HepG2 (cell line): ENCODE measurements around the gene NFKBIL1. TPM values are rescaled to one million over a fixed set of nuclear protein-coding genes. Genes with fewer than 3 reads are reported as not detected.

ENCODE experiments used
- ATAC-seq: fragments of 200-7000 bp; cut with Tn5 transposase; 3 replicates; pipeline ENCODE4 v1.9.1; 2020; ENCODE audit warnings: mild to moderate bottlenecking, moderate library complexity
- BruUV-seq: library from RNA; stranded (reverse); fragments of 400-500 nt; replicated peaks from 2 replicates; lab custom pipeline; 2021; lab: Mats Ljungman, UMichigan
- CTCF ChIA-PET: fragments of 300-600 bp; formaldehyde crosslinking; extraction: SDS; loops from one replicate; lab custom pipeline; 2021; ENCODE audit warnings: low total read pairs, inconsistent platforms, low intra/inter-chr PET ratio; lab: Yijun Ruan, JAX
- POLR2A ChIA-PET: fragments of 350-600 bp; sonication (Branson Sonifier 250); formaldehyde crosslinking; loops from one replicate; lab custom pipeline; 2020; ENCODE audit warnings: antibody characterized with exemption, inconsistent platforms; lab: Yijun Ruan, JAX
- DNase-seq: peaks from one replicate; pipeline ENCODE4 v3.0.0-alpha.2; 2015; ENCODE audit warnings: low spot score
- FAIRE-seq: peaks from 3 replicates; lab custom pipeline; 2011; peaks lifted over from hg19 to GRCh38; lab: Jason Lieb, UNC
- H2AFZ ChIP-seq: one replicate; pipeline ENCODE4 v1.6.1; 2011; ENCODE audit warnings: low read length, inconsistent platforms
- H3K27ac ChIP-seq: fragments of 300-600 bp; 3 replicates; pipeline ENCODE4 v1.8.0; 2011; ENCODE audit warnings: mixed run types, mild to moderate bottlenecking, mixed read lengths, low read length, inconsistent platforms; ENCODE audit not compliant: insufficient read depth; ENCODE audit errors: extremely low read length
- H3K27me3 ChIP-seq, 2 experiments: fragments of 200-600 bp in 1 of 2; 2 replicates in 1 of 2; 3 replicates in 1 of 2; pipeline versions ENCODE4 v1.6.0 to v1.8.0; 2011; ENCODE audit warnings: low read length in 2 of 2, mild to moderate bottlenecking in 2 of 2, moderate library complexity in 2 of 2, inconsistent platforms in 1 of 2; ENCODE audit not compliant: insufficient read depth in 2 of 2, control insufficient read depth in 1 of 2
- H3K36me3 ChIP-seq, 2 experiments: fragments of 200-600 bp in 1 of 2; replicated peaks in 1 of 2; 2 replicates in 1 of 2; 3 replicates in 1 of 2; pipeline versions ENCODE4 v1.5.1 to v1.8.0; 2011; ENCODE audit warnings: low read length in 2 of 2, inconsistent platforms in 1 of 2; ENCODE audit not compliant: insufficient read depth in 2 of 2, control insufficient read depth in 1 of 2
- H3K4me1 ChIP-seq: 2 replicates; pipeline ENCODE4 v1.5.1; 2012; ENCODE audit warnings: low read length, inconsistent platforms; ENCODE audit not compliant: insufficient read depth
- H3K4me2 ChIP-seq: 2 replicates; pipeline ENCODE4 v1.6.0; 2011; ENCODE audit warnings: low read depth, low read length, inconsistent platforms
- H3K4me3 ChIP-seq, 3 experiments: fragments of 200-600 bp in 1 of 3; sonication (generic), shearing (Covaris generic) in 1 of 3; replicated peaks in 1 of 3; 2 replicates each; pipeline ENCODE4 v1.5.1; 2011 to 2016; ENCODE audit warnings: low read length in 3 of 3, inconsistent platforms in 2 of 3, low read depth in 2 of 3, mild to moderate bottlenecking in 2 of 3, control low read depth in 1 of 3, mixed read lengths in 1 of 3; ENCODE audit not compliant: insufficient read depth in 1 of 3
- H3K79me2 ChIP-seq: one replicate; pipeline ENCODE4 v1.6.1; 2011; ENCODE audit warnings: low read length, inconsistent platforms; ENCODE audit not compliant: insufficient read depth
- H3K9ac ChIP-seq: 2 replicates; pipeline ENCODE4 v1.6.0; 2011; ENCODE audit warnings: mild to moderate bottlenecking, low read depth, low read length, inconsistent platforms; ENCODE audit not compliant: insufficient read depth
- H3K9me3 ChIP-seq: 2 replicates; pipeline ENCODE4 v1.5.1; 2012; ENCODE audit warnings: mild to moderate bottlenecking, low read length
- H4K20me1 ChIP-seq: 2 replicates; pipeline ENCODE4 v1.6.0; 2011; ENCODE audit warnings: inconsistent platforms, mild to moderate bottlenecking, low read length, moderate library complexity; ENCODE audit not compliant: insufficient read depth
- ATF7 ChIP-seq, 2 experiments: fragments of 450-650 bp in 1 of 2; sonication (generic) in 1 of 2; formaldehyde crosslinking in 1 of 2; IDR thresholded peaks; 2 replicates each; pipeline versions ENCODE4 v1.4.0 to v1.6.1; 2016 to 2020; ENCODE audit warnings: antibody characterized with exemption in 1 of 2, mild to moderate bottlenecking in 1 of 2, missing genetic modification reagents in 1 of 2
- FLYWCH1 ChIP-seq: sonication (generic); formaldehyde crosslinking; IDR thresholded peaks from 2 replicates; pipeline ENCODE4 v1.8.1; 2023; ENCODE audit warnings: mild to moderate bottlenecking, missing genetic modification reagents
- GATAD1 ChIP-seq: IDR thresholded peaks from 2 replicates; pipeline ENCODE4 v1.6.1; 2016; ENCODE audit warnings: missing genetic modification reagents, missing compliant biosample characterization
- IRF2 ChIP-seq: IDR thresholded peaks from 2 replicates; pipeline ENCODE4 v1.6.1; 2018; ENCODE audit warnings: missing genetic modification reagents, missing compliant biosample characterization
- KMT2B ChIP-seq: IDR thresholded peaks from 2 replicates; pipeline ENCODE4 v1.6.1; 2016; ENCODE audit warnings: missing genetic modification reagents, missing compliant biosample characterization
- MED1 ChIP-seq: sonication (generic); formaldehyde crosslinking; IDR thresholded peaks from 2 replicates; pipeline ENCODE4 v1.4.0; 2020; ENCODE audit warnings: missing genetic modification reagents
- MIER2 ChIP-seq: IDR thresholded peaks from 2 replicates; pipeline ENCODE4 v1.6.1; 2016; ENCODE audit warnings: missing biosample characterization, missing genetic modification reagents
- PRPF4 ChIP-seq: fragments of 200-400 bp; formaldehyde crosslinking; IDR thresholded peaks from 2 replicates; pipeline ENCODE4 v1.6.1; 2016; ENCODE audit warnings: low read length, low read depth; ENCODE audit not compliant: poor library complexity, severe bottlenecking
- XRCC5 ChIP-seq: fragments of 200-400 bp; formaldehyde crosslinking; optimal IDR thresholded peaks from 2 replicates; pipeline ENCODE3; 2017; ENCODE audit warnings: mild to moderate bottlenecking, low read length
- ZMYM2 ChIP-seq: sonication (generic); formaldehyde crosslinking; IDR thresholded peaks from 2 replicates; pipeline ENCODE4 v1.8.0; 2022; ENCODE audit warnings: mild to moderate bottlenecking, missing genetic modification reagents
- ZNF317 ChIP-seq: sonication (generic); formaldehyde crosslinking; IDR thresholded peaks from 2 replicates; pipeline ENCODE4 v1.5.0; 2020; ENCODE audit warnings: mild to moderate bottlenecking, missing genetic modification reagents
- ZNF556 ChIP-seq: sonication (generic); formaldehyde crosslinking; IDR thresholded peaks from 2 replicates; pipeline ENCODE4 v1.4.0; 2020; ENCODE audit warnings: mild to moderate bottlenecking, missing genetic modification reagents, borderline replicate concordance
- ZNF841 ChIP-seq: sonication (generic); formaldehyde crosslinking; IDR thresholded peaks from 2 replicates; pipeline ENCODE4 v1.8.1; 2023; ENCODE audit warnings: missing genetic modification reagents, borderline replicate concordance
- WGBS: methylation state at CpG from one replicate; pipeline ENCODE4 v1.1.6; 2017; ENCODE audit warnings: low lambda C conversion rate; 5-methylcytosine and 5-hydroxymethylcytosine counted together
- in situ Hi-C: cut with HindIII; loops from 2 replicates; pipeline ENCODE4 v1.10.0; 2017; ENCODE audit warnings: low pct_unique_long_range_greater_than_20kb; ENCODE audit not compliant: extremely low pct_ligation_motif_present
- intact Hi-C: fragments of 100-400 bp; cut with micrococcal nuclease; formaldehyde crosslinking; loops from one replicate; pipeline ENCODE4 v1.10.0; 2022; ENCODE audit not compliant: unreplicated experiment
- polyA plus RNA-seq, 8 experiments: library from polyadenylated mRNA; depleted of rRNA in 3 of 8; stranded (reverse) in 7 of 8; unstranded in 1 of 8; fragments of >200 nt; fragmentation: Illumina TruSeq in 4 of 8; extraction: Trizol in 4 of 8; gene quantifications; 2 replicates each; pipeline versions ENCODE4 v1.2.1 to v1.2.3, GENCODE V29; 2011 to 2016; ENCODE audit warnings: low read depth in 4 of 8, missing spikeins in 1 of 8, mixed read lengths in 1 of 8; ENCODE audit not compliant: insufficient read depth in 1 of 8
- total RNA-seq, 5 experiments: library from RNA; depleted of rRNA; stranded (reverse); fragments of >200 nt; fragmentation: Illumina TruSeq; extraction: Trizol; gene quantifications; 2 replicates each; pipeline ENCODE4 v1.2.3, GENCODE V29; 2016; ENCODE audit warnings: low read depth in 1 of 5
- TF ChIP-seq, protein P1 (sequence below): sonication (generic); formaldehyde crosslinking; IDR thresholded peaks from 2 replicates; pipeline ENCODE4 v1.4.0; 2020; ENCODE audit warnings: missing genetic modification reagents, borderline replicate concordance

The NFKBIL1 gene
- total and polyA plus RNA-seq, 2 of the 13 experiments (the other 11 are each of a cell fraction or from before 2014, with no cell fraction given), result 9.7 to 19.5 TPM

DNA sequence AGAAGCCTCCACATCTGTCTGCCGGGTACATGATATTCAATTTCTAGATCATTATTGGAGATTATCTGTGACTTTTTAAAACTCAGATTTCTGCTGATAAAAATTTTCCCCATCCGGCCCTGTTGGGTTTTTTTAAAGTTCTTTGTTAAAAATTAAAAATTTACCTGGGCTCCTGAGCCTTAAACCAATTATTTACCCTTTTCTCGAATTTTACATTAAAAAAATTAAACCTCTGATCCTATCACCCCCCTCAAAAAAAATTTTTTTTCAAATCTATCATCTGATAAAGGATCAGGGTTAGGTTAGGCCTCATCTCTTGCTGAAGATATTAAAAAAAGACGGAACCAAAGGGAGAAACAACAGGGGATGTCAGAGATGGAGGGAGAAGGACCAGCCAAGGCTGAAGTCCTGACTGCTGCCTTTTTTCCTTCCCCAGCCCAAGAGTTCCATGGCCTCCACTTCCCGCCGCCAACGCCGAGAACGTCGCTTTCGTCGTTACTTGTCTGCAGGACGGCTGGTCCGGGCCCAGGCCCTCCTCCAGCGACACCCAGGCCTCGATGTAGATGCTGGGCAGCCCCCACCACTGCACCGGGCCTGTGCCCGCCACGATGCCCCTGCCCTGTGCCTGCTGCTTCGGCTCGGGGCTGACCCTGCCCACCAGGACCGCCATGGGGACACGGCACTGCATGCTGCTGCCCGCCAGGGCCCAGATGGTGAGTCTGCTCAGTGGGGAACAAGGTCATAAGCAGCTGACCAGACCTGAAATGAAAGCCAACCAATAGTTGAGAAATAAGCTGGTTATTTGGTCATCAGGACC lies 527 bp downstream of the NFKBIL1 start (continued):
- TF ChIP-seq MED1 (no peak), FLYWCH1 (no peak), KMT2B (CRISPR knock-in tag) (no peak), MIER2 (CRISPR knock-in tag) (no peak), PRPF4 (no peak), ZNF317 (CRISPR knock-in tag) (no peak), GATAD1 (CRISPR knock-in tag) (no peak), ZNF841 (CRISPR knock-in tag) (no peak), ZMYM2 (no peak), XRCC5 (no peak)
- TF ChIP-seq, protein P1, sequence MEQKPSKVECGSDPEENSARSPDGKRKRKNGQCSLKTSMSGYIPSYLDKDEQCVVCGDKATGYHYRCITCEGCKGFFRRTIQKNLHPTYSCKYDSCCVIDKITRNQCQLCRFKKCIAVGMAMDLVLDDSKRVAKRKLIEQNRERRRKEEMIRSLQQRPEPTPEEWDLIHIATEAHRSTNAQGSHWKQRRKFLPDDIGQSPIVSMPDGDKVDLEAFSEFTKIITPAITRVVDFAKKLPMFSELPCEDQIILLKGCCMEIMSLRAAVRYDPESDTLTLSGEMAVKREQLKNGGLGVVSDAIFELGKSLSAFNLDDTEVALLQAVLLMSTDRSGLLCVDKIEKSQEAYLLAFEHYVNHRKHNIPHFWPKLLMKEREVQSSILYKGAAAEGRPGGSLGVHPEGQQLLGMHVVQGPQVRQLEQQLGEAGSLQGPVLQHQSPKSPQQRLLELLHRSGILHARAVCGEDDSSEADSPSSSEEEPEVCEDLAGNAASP, result no peak

DNA sequence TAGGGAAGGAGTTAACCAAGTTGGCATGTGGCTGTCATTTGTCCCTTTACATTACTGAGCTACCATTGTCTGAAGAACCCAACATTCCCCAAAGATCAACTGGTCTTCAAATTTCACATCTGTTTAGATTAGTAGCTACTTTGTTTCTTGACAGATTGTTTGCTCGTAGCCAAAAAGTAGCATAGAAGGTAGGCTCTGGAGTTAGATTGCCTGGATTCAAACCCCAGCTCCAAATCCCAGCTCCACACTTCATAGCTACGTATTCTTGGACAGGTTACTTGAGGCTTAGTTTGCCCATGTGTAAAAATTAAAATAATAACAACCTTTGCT lies 1.1 kb downstream of the NFKBIL1 start:
- Histone ChIP-seq H2AFZ (no peak overlapping the region), H3K9ac (peak overlapping the region; percentile 79), H3K27ac (no peak overlapping the region), H3K79me2 (peaks cover 9% of the 10 kb centered on the region), H4K20me1 (no peaks in the 10 kb centered on the region), H3K4me3 (peak overlapping the region in 2 of 3 experiments; percentile 76 to 93; a peak in 3 of 6 replicates), H3K27me3 (no peaks in the 10 kb centered on the region; a peak in 1 of 5 replicates), H3K4me2 (peak overlapping the region; percentile 91), H3K4me1 (peaks cover 34% of the 10 kb centered on the region), H3K36me3 (peaks cover 3 to 13% of the 10 kb centered on the region in 2 experiments), H3K9me3 (no peaks in the 10 kb centered on the region)
- in situ Hi-C loops, result loop anchor here (5.0 kb wide), 1 partner anchor 49 kb away; no protein-coding TSS in a partner anchor
- 97% methylated on average over 2 of the region's 2 CpGs for WGBS
- DNase-seq (no peak), FAIRE-seq (no peak), ATAC-seq (no peak)
- ChIA-PET POLR2A (interaction anchor here (0.8 to 4.6 kb wide), 2 partner anchors 49 to 107 kb away, joined by 4 to 36 read pairs; partner anchors contain the start of gene APOM), CTCF (no interaction called here)
- no TSS peak for BruUV-seq
- intact Hi-C loops, result loop anchor here (5.0 to 10.0 kb wide), 2 partner anchors 34 to 106 kb away; partner anchors contain the start of genes APOM, BAG6 and LTB
- TF ChIP-seq ZNF556 (CRISPR knock-in tag) (0 out of 2 replicates have a peak, but pooled peaks have one; percentile 3), IRF2 (CRISPR knock-in tag) (no peak), ATF7 (IDR thresholded peaks at IDR 0.05) (no peak), ATF7 (CRISPR knock-in tag; IDR thresholded peaks at IDR 0.05) (0 out of 2 replicates have a peak, but pooled peaks have one; percentile 5)
